HUES48 (cell line): ENCODE results near the gene GNPNAT1.
A peak's percentile ranks its signal among the peaks of the same experiment; 100 is the strongest.

ENCODE experiments used
- H3K27ac ChIP-seq: one replicate; pipeline ENCODE4 v1.7.0; 2013; ENCODE audit warnings: low read depth, low read length, inconsistent platforms
- H3K27me3 ChIP-seq: 2 replicates; pipeline ENCODE4 v1.6.1; 2013; ENCODE audit warnings: mild to moderate bottlenecking, low read length; ENCODE audit not compliant: control insufficient read depth, insufficient read depth
- H3K36me3 ChIP-seq: 2 replicates; pipeline ENCODE4 v1.6.1; 2013; ENCODE audit warnings: low read length; ENCODE audit not compliant: control insufficient read depth, insufficient read depth
- H3K4me1 ChIP-seq: 2 replicates; pipeline ENCODE4 v1.6.1; 2013; ENCODE audit warnings: mild to moderate bottlenecking, low read length; ENCODE audit not compliant: control insufficient read depth, insufficient read depth
- H3K4me3 ChIP-seq: 2 replicates; pipeline ENCODE4 v1.5.1; 2013; ENCODE audit warnings: mild to moderate bottlenecking, low read depth, low read length
- H3K9ac ChIP-seq: 2 replicates; pipeline ENCODE4 v1.6.1; 2013; ENCODE audit warnings: mild to moderate bottlenecking, low read depth, low read length, moderate library complexity
- H3K9me3 ChIP-seq: 2 replicates; pipeline ENCODE4 v1.6.1; 2013; ENCODE audit warnings: low read length; ENCODE audit not compliant: control insufficient read depth, insufficient read depth

The GNPNAT1 gene

DNA sequence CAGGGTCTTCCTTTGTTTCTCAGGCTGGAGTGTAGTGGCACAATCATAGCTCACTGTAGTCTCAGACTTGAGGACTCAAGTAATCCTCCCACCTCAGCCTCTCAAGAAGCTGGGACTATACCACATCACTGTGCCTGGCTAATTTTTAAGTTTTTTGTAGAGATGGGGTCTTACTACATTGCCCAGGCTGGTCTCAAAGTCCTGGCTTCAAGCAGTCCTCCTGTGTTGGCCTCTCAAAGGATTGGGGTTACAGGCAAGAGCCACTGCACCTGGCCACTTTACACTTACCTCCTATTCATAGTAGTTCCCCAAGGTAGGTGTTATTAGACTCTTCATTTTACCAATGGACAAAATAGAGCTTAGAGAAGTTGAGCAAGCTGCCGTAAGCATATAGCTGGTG, 32.3 kb downstream of the GNPNAT1 start:
- Histone ChIP-seq H3K27me3 (no peaks in the 10 kb centered on the region), H3K9ac (no peak overlapping the region), H3K27ac (no peak overlapping the region), H3K9me3 (no peaks in the 10 kb centered on the region), H3K4me1 (no peaks in the 10 kb centered on the region), H3K4me3 (no peak overlapping the region), H3K36me3 (peaks cover 53% of the 10 kb centered on the region)

DNA sequence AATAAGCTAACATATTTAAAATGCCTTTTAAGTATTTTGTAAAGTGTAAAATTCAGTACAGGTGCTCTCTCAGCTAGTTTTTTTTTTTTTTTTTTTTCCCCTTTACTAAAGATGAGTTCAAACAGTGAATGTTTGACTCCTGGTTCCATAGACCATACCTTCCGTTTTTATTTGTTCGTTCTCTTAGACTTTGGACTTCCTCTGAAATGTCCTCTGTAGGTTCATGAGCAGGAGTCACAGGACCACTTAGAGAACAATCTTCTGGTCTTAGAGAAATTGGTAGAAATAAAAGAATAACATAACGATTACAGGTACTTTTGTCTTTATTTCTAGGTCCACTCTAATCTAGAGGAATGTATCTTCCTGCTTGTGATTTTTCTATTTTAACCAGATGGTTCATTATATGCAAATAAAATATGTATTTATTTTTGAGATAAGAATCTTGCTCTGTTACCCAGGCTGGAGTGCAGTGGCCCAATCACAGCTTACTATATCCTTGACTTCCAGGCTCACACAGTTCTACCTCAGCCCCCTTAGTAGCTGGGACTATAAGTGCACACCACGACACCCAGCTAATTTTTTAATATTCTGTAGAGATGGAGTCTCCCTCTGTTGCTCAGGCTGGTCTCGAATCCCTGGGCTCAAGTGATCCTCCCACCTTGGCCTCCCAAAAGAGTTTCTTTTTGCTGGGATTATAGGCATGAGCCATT, 35.6 kb downstream of the GNPNAT1 start:
- H3K27ac ChIP-seq: no peak overlapping the region
- no peak overlapping the region for H3K9ac ChIP-seq
- no peaks in the 10 kb centered on the region for H3K4me1 ChIP-seq
- H3K4me3 ChIP-seq: no peak overlapping the region
- H3K36me3 ChIP-seq: peaks cover 55% of the 10 kb centered on the region
- H3K9me3 ChIP-seq: no peaks in the 10 kb centered on the region
- H3K27me3 ChIP-seq: no peaks in the 10 kb centered on the region

DNA sequence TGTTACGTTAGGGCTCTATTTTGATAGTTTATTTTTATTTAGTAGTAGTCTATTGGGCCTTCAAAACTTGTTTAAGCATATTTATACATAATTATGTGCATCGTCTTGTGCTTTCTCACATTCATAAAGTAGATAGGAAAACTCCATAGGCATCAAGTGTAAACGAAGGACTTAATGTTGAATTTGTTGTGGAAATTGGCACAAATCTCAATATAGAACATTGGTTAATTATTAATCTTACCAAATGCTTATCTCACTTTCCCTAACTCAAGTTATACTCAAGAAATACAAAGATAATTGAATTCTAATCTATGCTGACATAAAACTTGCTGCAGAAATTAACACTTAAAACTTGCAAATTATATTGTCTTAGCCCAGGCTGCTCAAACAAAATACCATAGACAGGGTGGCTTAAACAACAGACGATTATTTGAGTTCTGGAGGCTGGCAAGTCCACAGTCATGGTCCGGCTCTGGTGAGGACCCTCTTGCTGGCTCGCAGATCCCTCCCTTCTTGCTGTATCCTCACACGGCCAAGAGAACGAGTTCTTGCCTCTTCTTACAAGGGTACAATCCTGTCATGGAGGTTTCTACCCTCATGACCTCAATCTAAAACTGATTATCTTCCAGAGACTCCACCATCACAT, 42.6 kb downstream of the GNPNAT1 start:
- no peak overlapping the region for H3K27ac ChIP-seq
- H3K9me3 ChIP-seq: no peaks in the 10 kb centered on the region
- no peak overlapping the region for H3K9ac ChIP-seq
- peaks cover 67% of the 10 kb centered on the region for H3K36me3 ChIP-seq
- no peaks in the 10 kb centered on the region for H3K4me1 ChIP-seq
- H3K4me3 ChIP-seq: no peak overlapping the region
- H3K27me3 ChIP-seq: no peaks in the 10 kb centered on the region

DNA sequence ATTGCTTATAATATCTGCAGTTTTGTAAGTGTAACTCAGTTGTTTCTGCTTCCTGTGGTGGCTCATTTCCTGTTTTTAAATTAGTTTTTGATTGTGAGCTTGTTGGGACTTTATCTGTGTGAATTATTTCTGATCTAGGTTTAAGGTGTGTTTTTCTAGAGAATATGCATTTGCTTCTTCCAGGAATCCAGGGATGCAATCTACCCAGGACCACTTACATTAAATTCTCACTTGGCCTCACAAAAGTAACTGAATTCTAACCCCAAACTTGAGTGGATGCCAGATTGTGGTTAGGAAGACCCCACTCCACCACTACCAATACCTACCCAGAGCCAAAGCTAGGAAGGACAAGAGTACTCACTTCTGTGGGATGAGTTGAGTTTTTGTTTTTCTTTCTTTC, 49.5 kb downstream of the GNPNAT1 start:
- no peaks in the 10 kb centered on the region for H3K27me3 ChIP-seq
- H3K4me3 ChIP-seq: no peak overlapping the region
- peaks cover 7% of the 10 kb centered on the region; the same call in 1 of the 2 replicates for H3K4me1 ChIP-seq
- H3K36me3 ChIP-seq: peaks cover 20% of the 10 kb centered on the region
- no peak overlapping the region for H3K27ac ChIP-seq
- no peak overlapping the region for H3K9ac ChIP-seq
- no peaks in the 10 kb centered on the region for H3K9me3 ChIP-seq

DNA sequence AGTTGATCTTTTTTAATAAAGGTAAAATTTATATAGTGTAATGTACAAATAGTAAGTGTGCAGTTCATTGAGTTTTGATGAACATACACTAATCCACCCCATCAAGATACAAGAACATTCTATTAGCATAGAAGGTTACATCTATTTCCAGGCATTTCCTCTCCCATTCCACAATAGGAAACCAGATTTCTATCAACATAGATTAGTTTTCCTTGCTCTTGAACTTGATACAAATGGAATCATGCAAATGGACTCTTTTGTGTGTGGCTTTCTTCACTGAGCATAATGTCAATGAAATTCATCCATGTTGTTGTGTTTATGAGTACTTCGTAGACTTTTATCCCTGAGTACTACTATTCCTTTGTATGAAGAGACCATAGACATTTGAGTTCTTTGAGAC, 50.7 kb downstream of the GNPNAT1 start:
- Histone ChIP-seq H3K4me1 (peaks cover 15% of the 10 kb centered on the region), H3K27me3 (no peaks in the 10 kb centered on the region), H3K9ac (no peak overlapping the region), H3K27ac (no peak overlapping the region), H3K9me3 (no peaks in the 10 kb centered on the region), H3K36me3 (peaks cover 9% of the 10 kb centered on the region), H3K4me3 (no peak overlapping the region)

DNA sequence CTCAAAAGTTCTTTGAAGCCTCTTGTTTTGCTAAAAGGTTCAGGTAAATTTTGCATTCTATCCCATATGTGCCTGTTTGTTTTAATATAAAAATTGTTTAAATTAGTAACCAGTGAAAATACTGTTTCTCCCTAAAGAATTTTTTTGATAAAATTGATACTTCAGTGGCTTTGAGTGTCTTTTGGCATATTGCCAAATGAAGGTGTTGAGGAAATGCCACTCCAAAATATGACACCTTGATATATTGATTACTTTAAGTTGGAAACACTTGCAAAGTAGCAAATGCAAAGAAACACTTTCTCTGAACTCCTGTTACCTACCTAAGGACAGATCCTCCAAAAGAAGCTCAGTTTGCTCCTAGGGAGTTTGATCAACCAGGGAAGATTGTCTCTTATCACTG, 53.0 kb downstream of the GNPNAT1 start:
- Histone ChIP-seq H3K4me1 (peaks cover 28% of the 10 kb centered on the region), H3K9ac (no peak overlapping the region), H3K4me3 (no peak overlapping the region), H3K27me3 (no peaks in the 10 kb centered on the region), H3K36me3 (peaks cover 9% of the 10 kb centered on the region), H3K27ac (no peak overlapping the region), H3K9me3 (no peaks in the 10 kb centered on the region)

DNA sequence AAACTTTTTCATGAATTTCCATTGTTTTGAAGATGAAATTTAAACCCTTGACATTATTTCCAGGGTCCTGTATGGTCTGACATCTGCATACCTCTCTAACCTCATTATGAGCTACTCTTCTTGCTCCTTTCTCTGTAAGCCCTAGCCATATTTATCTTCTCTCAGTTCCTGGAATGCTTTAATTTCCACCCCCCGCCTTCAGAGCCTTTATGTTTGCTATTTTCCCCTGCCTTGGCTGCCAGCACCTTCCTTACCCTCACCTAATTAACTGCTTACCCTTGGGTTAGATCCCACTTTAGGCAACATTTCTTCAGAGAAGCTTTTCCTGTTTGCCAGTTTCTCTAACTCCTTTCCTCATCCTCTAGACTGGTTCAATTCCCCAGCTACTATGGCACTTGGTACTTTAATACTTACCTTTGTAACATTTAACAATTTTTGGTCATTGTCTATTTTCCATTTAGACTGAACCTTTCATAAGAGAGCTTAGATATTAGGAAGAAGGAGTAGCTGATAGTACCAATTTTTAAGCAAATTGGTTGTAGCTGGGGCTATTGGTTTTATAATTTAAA, 55.4 kb downstream of the GNPNAT1 start:
- peak overlapping the region; percentile 26 for H3K27ac ChIP-seq
- no peaks in the 10 kb centered on the region for H3K27me3 ChIP-seq
- no peaks in the 10 kb centered on the region for H3K9me3 ChIP-seq
- H3K9ac ChIP-seq: no peak overlapping the region
- H3K4me1 ChIP-seq: peaks cover 21% of the 10 kb centered on the region
- H3K4me3 ChIP-seq: no peak overlapping the region
- peaks cover 14% of the 10 kb centered on the region for H3K36me3 ChIP-seq

DNA sequence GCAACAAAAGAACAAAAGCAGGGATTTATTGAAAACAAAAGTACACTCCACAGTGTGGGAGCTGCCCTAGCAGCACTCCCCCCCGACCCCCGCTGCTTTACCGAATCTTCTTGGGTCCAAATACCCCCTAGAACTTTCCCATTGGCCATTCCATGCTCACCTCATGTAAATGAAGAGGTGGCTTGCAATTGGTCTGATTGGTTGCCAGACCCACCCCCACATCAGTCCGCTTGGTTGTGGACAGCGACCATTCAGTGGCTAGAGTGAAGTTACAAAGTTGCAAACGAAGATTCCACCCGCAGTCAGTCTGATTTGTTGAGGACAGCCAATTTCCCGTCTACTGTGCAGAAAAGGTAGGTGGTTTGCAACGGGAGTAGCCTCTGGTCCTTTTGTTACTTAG, 57.6 kb downstream of the GNPNAT1 start:
- Histone ChIP-seq H3K9ac (no peak overlapping the region), H3K4me1 (peaks cover 21% of the 10 kb centered on the region), H3K4me3 (no peak overlapping the region)

DNA sequence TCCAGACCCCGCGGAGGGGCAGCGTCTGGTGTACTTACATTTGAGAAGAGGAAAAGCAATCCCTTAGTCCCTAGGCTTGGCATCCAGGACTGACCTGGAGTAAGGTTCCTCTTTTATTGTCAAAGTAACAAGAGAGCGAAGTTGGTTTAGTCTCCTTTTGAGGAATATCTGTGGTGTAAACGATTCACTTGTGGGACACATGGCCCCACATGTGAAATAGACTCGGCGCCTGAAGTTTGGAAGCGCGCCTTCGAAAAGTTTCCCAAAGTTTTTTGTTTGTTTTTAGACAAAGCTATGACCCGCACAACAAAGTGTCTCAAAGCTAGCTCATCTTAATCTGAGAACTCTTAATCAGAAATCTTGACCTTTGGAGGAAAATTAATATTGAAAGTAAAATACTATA, 60.7 kb downstream of the GNPNAT1 start:
- Histone ChIP-seq H3K4me3 (peak overlapping the region; percentile 99), H3K27ac (peak overlapping the region; percentile 91), H3K27me3 (no peaks in the 10 kb centered on the region), H3K9ac (peak overlapping the region; percentile 87), H3K4me1 (peaks cover 13% of the 10 kb centered on the region), H3K36me3 (peaks cover 41% of the 10 kb centered on the region), H3K9me3 (no peaks in the 10 kb centered on the region)

More for the DNA sequence above, 57.6 kb downstream of the GNPNAT1 start:
- Histone ChIP-seq H3K9me3 (no peaks in the 10 kb centered on the region), H3K36me3 (peaks cover 11% of the 10 kb centered on the region; the same call in 1 of the 2 replicates), H3K27me3 (no peaks in the 10 kb centered on the region), H3K27ac (no peak overlapping the region)

DNA sequence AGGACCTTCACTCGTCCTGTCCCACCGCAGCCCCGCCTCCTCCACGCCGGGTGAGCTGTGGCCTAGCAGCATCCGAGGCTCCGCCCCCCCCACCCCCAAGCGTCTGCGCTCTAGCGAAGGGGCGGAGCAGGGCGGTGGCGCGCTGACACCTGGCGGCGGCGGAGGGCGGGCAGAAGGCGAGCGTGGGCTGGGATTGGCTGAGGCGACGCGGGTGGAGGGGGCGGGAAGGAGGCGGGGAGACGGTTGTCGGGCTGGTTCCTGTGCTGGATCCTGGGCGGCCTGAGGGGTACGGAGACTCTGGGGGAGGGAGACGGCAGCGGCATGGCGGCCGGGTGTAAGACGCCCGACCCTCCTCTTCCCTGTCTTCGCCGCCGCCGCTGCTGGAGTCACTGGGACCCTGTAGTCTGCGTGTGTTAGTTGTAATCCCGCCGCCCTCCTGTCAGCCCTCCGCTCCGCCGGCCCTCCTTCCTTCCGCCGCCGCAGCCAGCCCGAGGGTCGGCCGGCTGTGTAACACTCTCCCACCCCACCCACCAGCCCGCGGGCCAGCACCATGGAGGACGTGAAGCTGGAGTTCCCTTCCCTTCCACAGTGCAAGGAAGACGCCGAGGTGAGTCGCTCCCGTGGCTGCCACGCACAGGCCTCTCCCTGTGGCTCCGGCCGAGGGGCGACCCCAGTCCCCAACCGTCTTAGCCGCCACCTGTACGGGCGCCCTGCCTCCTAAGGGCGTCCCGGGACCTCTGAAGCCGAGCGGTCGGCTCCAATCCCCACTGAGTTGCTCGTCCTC, 61.3 kb downstream of the GNPNAT1 start, which contains the start of gene STYX:
Gene STYX, plus strand, starts transcription at position 242 of the 784 bp plus-strand sequence. Its CDS starts 309 bp downstream, at position 551.
- Histone ChIP-seq H3K9me3 (no peaks in the 10 kb centered on the region), H3K4me1 (peaks cover 7% of the 10 kb centered on the region), H3K4me3 (peak within 1 kb of the TSS; percentile 99), H3K9ac (peak within 1 kb of the TSS; percentile 87), H3K36me3 (peaks cover 47% of the 10 kb centered on the region), H3K27ac (peak within 1 kb of the TSS; percentile 91), H3K27me3 (no peaks in the 10 kb centered on the region)
